Lower lobe of right lung (tissue), 2 donors: ENCODE measurements around the gene MBOAT2. TPM values are rescaled to one million over a fixed set of nuclear protein-coding genes. Genes with fewer than 3 reads are reported as not detected.

Experiments used
- ATAC-seq, 2 donors: fragments of 200-7000 bp; cut with Tn5 transposase; one replicate each; pipeline ENCODE4 v1.9.1; 2020 to 2022; ENCODE audit warnings: mild to moderate bottlenecking in 2 of 2, moderate library complexity in 2 of 2
- DNase-seq: peaks from one replicate; pipeline ENCODE4 v3.0.0-alpha.2; 2020
- H3K27ac ChIP-seq: fragments of 200-600 bp; one replicate; pipeline ENCODE4 v1.8.0; 2022
- H3K27me3 ChIP-seq: fragments of 200-600 bp; one replicate; pipeline ENCODE4 v1.8.0; 2022; ENCODE audit warnings: low read depth
- H3K36me3 ChIP-seq: fragments of 200-600 bp; one replicate; pipeline ENCODE4 v1.8.0; 2022; ENCODE audit warnings: mild to moderate bottlenecking
- H3K4me1 ChIP-seq: fragments of 200-600 bp; one replicate; pipeline ENCODE4 v1.8.0; 2022
- H3K4me3 ChIP-seq: fragments of 200-600 bp; one replicate; pipeline ENCODE4 v1.8.0; 2022; ENCODE audit warnings: mild to moderate bottlenecking
- H3K9me3 ChIP-seq: fragments of 200-600 bp; one replicate; pipeline ENCODE4 v1.8.0; 2022
- intact Hi-C: fragments of 100-400 bp; cut with DNase I; formaldehyde crosslinking; loops from one replicate; pipeline ENCODE4 v1.11.0; 2022
- total RNA-seq: library from RNA; stranded (reverse); fragmentation: NEBNext Ultra II Directional; extraction: Animal tissue kit (Norgen Biotek cat#: 25700); gene quantifications from one replicate; pipeline ENCODE4 v1.2.1, GENCODE V29; 2021
- TF ChIP-seq, protein P1 (sequence below): fragments of 200-600 bp; IDR thresholded peaks from one replicate; pipeline ENCODE4 v1.8.0; 2022; ENCODE audit warnings: antibody characterized with exemption, mild to moderate bottlenecking
- donor health status: DM: no; HTN: yes; CAD: no; lungs with severe emphysema.

MBOAT2 gene
- total RNA-seq, 1 donor from 2014 or later: 36.5 TPM

- Histone ChIP-seq H3K27me3 (no peaks in the 10 kb centered on the region), H3K27ac (no peak overlapping the region), H3K4me1 (no peaks in the 10 kb centered on the region), H3K4me3 (no peak overlapping the region), H3K36me3 (no peaks in the 10 kb centered on the region), H3K9me3 (no peaks in the 10 kb centered on the region)
- intact Hi-C loops: no loop called here
- no peak for DNase-seq
- ATAC-seq: no peak
- TF ChIP-seq, protein P1, sequence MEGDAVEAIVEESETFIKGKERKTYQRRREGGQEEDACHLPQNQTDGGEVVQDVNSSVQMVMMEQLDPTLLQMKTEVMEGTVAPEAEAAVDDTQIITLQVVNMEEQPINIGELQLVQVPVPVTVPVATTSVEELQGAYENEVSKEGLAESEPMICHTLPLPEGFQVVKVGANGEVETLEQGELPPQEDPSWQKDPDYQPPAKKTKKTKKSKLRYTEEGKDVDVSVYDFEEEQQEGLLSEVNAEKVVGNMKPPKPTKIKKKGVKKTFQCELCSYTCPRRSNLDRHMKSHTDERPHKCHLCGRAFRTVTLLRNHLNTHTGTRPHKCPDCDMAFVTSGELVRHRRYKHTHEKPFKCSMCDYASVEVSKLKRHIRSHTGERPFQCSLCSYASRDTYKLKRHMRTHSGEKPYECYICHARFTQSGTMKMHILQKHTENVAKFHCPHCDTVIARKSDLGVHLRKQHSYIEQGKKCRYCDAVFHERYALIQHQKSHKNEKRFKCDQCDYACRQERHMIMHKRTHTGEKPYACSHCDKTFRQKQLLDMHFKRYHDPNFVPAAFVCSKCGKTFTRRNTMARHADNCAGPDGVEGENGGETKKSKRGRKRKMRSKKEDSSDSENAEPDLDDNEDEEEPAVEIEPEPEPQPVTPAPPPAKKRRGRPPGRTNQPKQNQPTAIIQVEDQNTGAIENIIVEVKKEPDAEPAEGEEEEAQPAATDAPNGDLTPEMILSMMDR: no peak
Measured at GRCh38 chr2:8848328-8849100, 155.0 kb downstream of the MBOAT2 start.

GRCh38 chr2:8847400-8847799, 156.1 kb downstream of the MBOAT2 start:
- H3K4me1 ChIP-seq: no peaks in the 10 kb centered on the region
- H3K27ac ChIP-seq: no peak overlapping the region
- TF ChIP-seq, protein P1: no peak
- H3K36me3 ChIP-seq: no peaks in the 10 kb centered on the region
- DNase-seq (no peak), ATAC-seq (no peak)
- H3K27me3 ChIP-seq: no peaks in the 10 kb centered on the region
- intact Hi-C loops: no loop called here
- no peaks in the 10 kb centered on the region for H3K9me3 ChIP-seq
- no peak overlapping the region for H3K4me3 ChIP-seq

GRCh38 chr2:8841932-8842331, 161.6 kb downstream of the MBOAT2 start:
- no peak for ATAC-seq
- Histone ChIP-seq H3K27ac (no peak overlapping the region), H3K4me1 (peaks cover 4% of the 10 kb centered on the region), H3K27me3 (no peaks in the 10 kb centered on the region), H3K9me3 (no peaks in the 10 kb centered on the region), H3K36me3 (no peaks in the 10 kb centered on the region), H3K4me3 (no peak overlapping the region)
- no peak for DNase-seq
- intact Hi-C loops: no loop called here
- TF ChIP-seq, protein P1: no peak

- intact Hi-C loops: no loop called here
- DNase-seq: no peak
Measured at GRCh38 chr2:8840475-8841091, 162.9 kb downstream of the MBOAT2 start.

GRCh38 chr2:8839189-8839965, 164.1 kb downstream of the MBOAT2 start:
- intact Hi-C loops: no loop called here

More at GRCh38 chr2:8840475-8841091, 162.9 kb downstream of the MBOAT2 start:
- H3K27me3 ChIP-seq: no peaks in the 10 kb centered on the region
- H3K36me3 ChIP-seq: no peaks in the 10 kb centered on the region
- no peak overlapping the region for H3K4me3 ChIP-seq
- TF ChIP-seq, protein P1: no peak
- peak; percentile 26 to 53 for ATAC-seq
- H3K9me3 ChIP-seq: no peaks in the 10 kb centered on the region
- no peak overlapping the region for H3K27ac ChIP-seq
- H3K4me1 ChIP-seq: peaks cover 15% of the 10 kb centered on the region

More at GRCh38 chr2:8839189-8839965, 164.1 kb downstream of the MBOAT2 start:
- DNase-seq (no peak), ATAC-seq (no peak)
- no peak overlapping the region for H3K4me3 ChIP-seq
- H3K9me3 ChIP-seq: no peaks in the 10 kb centered on the region
- H3K36me3 ChIP-seq: no peaks in the 10 kb centered on the region
- H3K4me1 ChIP-seq: peaks cover 27% of the 10 kb centered on the region
- TF ChIP-seq, protein P1: no peak
- no peaks in the 10 kb centered on the region for H3K27me3 ChIP-seq
- no peak overlapping the region for H3K27ac ChIP-seq
